Activated naive CD4-positive, alpha-beta T cell treated with anti-CD3 and anti-CD28 coated beads, Interleukin-2, amount 10 ng/mL, durations not matched to agents 7 days and 5 days (primary cell): ENCODE measurements around the gene SMG6.

Source experiments
- CTCF ChIA-PET: fragments of 350-600 bp; sonication (Branson Sonifier 250); formaldehyde crosslinking; loops from one replicate; lab custom pipeline; 2021; ENCODE audit warnings: antibody characterized with exemption; lab: Charles Lee
- DNase-seq: peaks from one replicate; pipeline ENCODE4 v3.0.0-alpha.2; 2020
- H3K27ac Mint-ChIP-seq: one replicate; pipeline ENCODE4 v1.8.0; 2021; ENCODE audit warnings: mild to moderate bottlenecking, moderate library complexity, mixed read lengths
- H3K27me3 Mint-ChIP-seq: one replicate; pipeline ENCODE4 v1.8.0; 2021; ENCODE audit warnings: mild to moderate bottlenecking, mixed read lengths
- H3K36me3 Mint-ChIP-seq: one replicate; pipeline ENCODE4 v1.8.0; 2021; ENCODE audit warnings: mixed read lengths
- H3K4me1 Mint-ChIP-seq: one replicate; pipeline ENCODE4 v1.8.0; 2021; ENCODE audit warnings: mixed read lengths
- H3K4me3 Mint-ChIP-seq: one replicate; pipeline ENCODE4 v1.8.0; 2021; ENCODE audit warnings: mild to moderate bottlenecking, moderate library complexity, mixed read lengths
- H3K9me3 Mint-ChIP-seq: one replicate; pipeline ENCODE4 v1.8.0; 2021; ENCODE audit warnings: mixed read lengths

Gene SMG6

DNA sequence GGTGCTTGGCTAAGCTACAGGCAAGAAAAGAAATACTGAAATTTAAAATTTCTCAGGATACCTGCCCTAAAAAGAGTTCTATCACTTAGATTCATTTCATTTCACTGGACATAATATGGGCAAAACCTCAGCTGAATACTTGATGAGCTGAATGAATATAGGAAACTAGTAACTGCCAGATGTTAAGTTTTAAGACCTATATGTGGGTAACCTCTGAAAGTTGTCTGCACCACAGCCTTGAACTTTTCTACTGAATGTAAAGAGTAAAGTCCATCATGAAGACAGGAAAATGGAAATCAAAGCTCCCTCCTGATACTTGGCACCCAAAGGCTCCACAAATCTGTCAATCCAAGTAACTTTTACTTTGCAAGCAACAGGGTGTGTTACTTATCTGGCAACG is 197.9 kb downstream of the SMG6 start:
- Mint-ChIP-seq H3K36me3 (peaks cover 27% of the 10 kb centered on the region), H3K9me3 (no peaks in the 10 kb centered on the region), H3K27ac (no peak overlapping the region), H3K27me3 (no peaks in the 10 kb centered on the region), H3K4me1 (peaks cover 38% of the 10 kb centered on the region), H3K4me3 (no peak overlapping the region)
- CTCF ChIA-PET, result interaction anchor here (0.6 kb wide), 1 partner anchor 166 kb away, joined by 3 read pairs; no protein-coding TSS in a partner anchor
- no peak for DNase-seq

DNA sequence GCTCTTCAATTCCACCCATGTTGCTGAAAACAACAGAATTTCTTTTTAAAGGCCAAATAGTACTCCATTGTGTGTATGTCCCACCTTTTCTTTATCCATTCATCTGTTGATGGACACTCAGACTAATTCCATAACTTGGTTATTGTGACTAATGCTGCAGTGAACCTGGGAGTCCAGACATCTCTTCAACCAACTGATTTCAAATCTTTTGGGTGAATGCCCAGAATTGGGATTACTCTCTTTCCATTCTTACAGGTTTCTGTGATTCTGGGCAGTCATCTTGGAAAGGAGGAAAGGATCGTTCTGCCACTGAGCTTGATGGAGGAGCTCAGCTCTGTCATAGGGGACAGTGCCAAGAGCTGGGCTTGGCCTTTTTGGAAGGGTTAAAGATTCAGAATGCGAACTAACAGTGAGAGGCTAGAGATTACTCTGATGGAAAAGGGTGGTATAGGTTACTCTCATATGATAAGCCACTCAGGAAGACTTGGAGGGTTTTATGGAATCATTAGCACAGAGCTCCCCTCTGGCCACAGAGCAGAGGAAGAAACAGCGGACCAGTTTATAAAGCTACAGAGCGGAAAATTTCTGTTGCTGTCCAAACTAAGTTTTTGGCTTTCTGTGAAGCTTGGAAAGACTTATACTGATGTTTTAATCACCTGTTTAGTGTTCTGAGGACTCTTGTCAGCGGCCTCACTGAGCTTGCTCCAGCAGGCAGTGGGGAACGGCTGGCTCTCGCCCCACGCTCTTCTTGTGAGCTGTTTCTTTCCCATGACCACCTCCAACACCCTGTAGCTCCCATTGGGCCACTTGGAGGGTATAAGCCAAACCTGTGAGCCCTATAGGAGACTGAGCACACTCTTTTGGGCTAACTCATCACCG is 200.4 kb downstream of the SMG6 start:
- peaks cover 50% of the 10 kb centered on the region for H3K4me1 Mint-ChIP-seq
- H3K27ac Mint-ChIP-seq, result no peak overlapping the region
- H3K9me3 Mint-ChIP-seq, result no peaks in the 10 kb centered on the region
- peaks cover 30% of the 10 kb centered on the region for H3K36me3 Mint-ChIP-seq
- no peak overlapping the region for H3K4me3 Mint-ChIP-seq
- H3K27me3 Mint-ChIP-seq, result no peaks in the 10 kb centered on the region
- no peak for DNase-seq
- CTCF ChIA-PET, result interaction anchor here (0.9 to 1.7 kb wide), 4 partner anchors 10 to 47 kb away, joined by 3 to 6 read pairs (median 4); no protein-coding TSS in a partner anchor

- DNase-seq, result peak; percentile 59
- peak overlapping the region; percentile 31 for H3K4me3 Mint-ChIP-seq
Measured at GRCh38 chr17:2101448-2102257, 201.9 kb downstream of the SMG6 start.

GRCh38 chr17:2095536-2095910 is 208.1 kb downstream of the SMG6 start:
- DNase-seq, result no peak
- Mint-ChIP-seq H3K36me3 (peaks cover 33% of the 10 kb centered on the region), H3K4me1 (peaks cover 50% of the 10 kb centered on the region), H3K4me3 (no peak overlapping the region), H3K9me3 (no peaks in the 10 kb centered on the region), H3K27ac (no peak overlapping the region), H3K27me3 (no peaks in the 10 kb centered on the region)
- CTCF ChIA-PET, result interaction anchor here (1.5 to 1.9 kb wide), 3 partner anchors 25 to 149 kb away, joined by 4 to 10 read pairs (median 4); no protein-coding TSS in a partner anchor

More at GRCh38 chr17:2101448-2102257, 201.9 kb downstream of the SMG6 start:
- peaks cover 34% of the 10 kb centered on the region for H3K36me3 Mint-ChIP-seq
- CTCF ChIA-PET, result interaction anchor here (0.7 to 1.4 kb wide), 5 partner anchors 10 to 143 kb away, joined by 3 to 6 read pairs (median 3); no protein-coding TSS in a partner anchor
- H3K9me3 Mint-ChIP-seq, result no peaks in the 10 kb centered on the region
- no peaks in the 10 kb centered on the region for H3K27me3 Mint-ChIP-seq
- H3K27ac Mint-ChIP-seq, result peak overlapping the region; percentile 84
- H3K4me1 Mint-ChIP-seq, result peaks cover 62% of the 10 kb centered on the region

- no peaks in the 10 kb centered on the region for H3K27me3 Mint-ChIP-seq
- no peaks in the 10 kb centered on the region for H3K9me3 Mint-ChIP-seq
- CTCF ChIA-PET, result interaction anchor here (0.6 to 1.9 kb wide), 7 partner anchors 17 to 188 kb away, joined by 3 to 10 read pairs (median 4); no protein-coding TSS in a partner anchor
- DNase-seq, result no peak
- peaks cover 30% of the 10 kb centered on the region for H3K36me3 Mint-ChIP-seq
- peaks cover 50% of the 10 kb centered on the region for H3K4me1 Mint-ChIP-seq
- H3K27ac Mint-ChIP-seq, result no peak overlapping the region
- no peak overlapping the region for H3K4me3 Mint-ChIP-seq
Measured at GRCh38 chr17:2094891-2095535, 208.6 kb downstream of the SMG6 start.

GRCh38 chr17:2093349-2093748 is 210.2 kb downstream of the SMG6 start:
- CTCF ChIA-PET, result interaction anchor here (0.7 to 2.0 kb wide), 4 partner anchors 10 to 152 kb away, joined by 3 to 7 read pairs (median 4); no protein-coding TSS in a partner anchor
- Mint-ChIP-seq H3K4me1 (peaks cover 61% of the 10 kb centered on the region), H3K9me3 (no peaks in the 10 kb centered on the region), H3K27ac (peak overlapping the region; percentile 77), H3K27me3 (no peaks in the 10 kb centered on the region), H3K36me3 (peaks cover 32% of the 10 kb centered on the region), H3K4me3 (no peak overlapping the region)
- no peak for DNase-seq

DNA sequence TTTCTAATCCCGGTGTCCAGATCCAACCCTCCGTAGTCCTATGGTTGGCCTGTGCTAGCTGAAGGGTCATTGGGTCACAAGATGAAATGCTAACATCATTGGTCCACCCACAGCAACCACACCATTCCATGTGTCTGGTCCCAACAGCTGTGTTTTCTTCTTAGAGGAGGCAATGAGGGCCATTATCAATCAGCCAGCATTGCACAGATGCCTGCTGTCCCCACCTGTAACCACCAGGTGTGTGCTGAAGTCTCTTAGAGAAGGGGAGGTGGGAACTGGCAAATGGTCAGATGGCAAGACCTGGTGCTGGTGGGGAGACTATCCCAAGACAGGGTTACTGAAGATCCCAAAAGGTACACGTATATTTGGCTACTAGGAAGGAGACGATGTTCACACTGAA is 211.3 kb downstream of the SMG6 start:
- no peaks in the 10 kb centered on the region for H3K27me3 Mint-ChIP-seq
- H3K27ac Mint-ChIP-seq, result peak overlapping the region; percentile 26
- no peak for DNase-seq
- CTCF ChIA-PET, result interaction anchor here (1.1 to 2.0 kb wide), 2 partner anchors 153 to 189 kb away, joined by 3 to 7 read pairs; no protein-coding TSS in a partner anchor
- H3K9me3 Mint-ChIP-seq, result no peaks in the 10 kb centered on the region
- H3K4me3 Mint-ChIP-seq, result no peak overlapping the region
- peaks cover 25% of the 10 kb centered on the region for H3K36me3 Mint-ChIP-seq
- H3K4me1 Mint-ChIP-seq, result peaks cover 61% of the 10 kb centered on the region

DNA sequence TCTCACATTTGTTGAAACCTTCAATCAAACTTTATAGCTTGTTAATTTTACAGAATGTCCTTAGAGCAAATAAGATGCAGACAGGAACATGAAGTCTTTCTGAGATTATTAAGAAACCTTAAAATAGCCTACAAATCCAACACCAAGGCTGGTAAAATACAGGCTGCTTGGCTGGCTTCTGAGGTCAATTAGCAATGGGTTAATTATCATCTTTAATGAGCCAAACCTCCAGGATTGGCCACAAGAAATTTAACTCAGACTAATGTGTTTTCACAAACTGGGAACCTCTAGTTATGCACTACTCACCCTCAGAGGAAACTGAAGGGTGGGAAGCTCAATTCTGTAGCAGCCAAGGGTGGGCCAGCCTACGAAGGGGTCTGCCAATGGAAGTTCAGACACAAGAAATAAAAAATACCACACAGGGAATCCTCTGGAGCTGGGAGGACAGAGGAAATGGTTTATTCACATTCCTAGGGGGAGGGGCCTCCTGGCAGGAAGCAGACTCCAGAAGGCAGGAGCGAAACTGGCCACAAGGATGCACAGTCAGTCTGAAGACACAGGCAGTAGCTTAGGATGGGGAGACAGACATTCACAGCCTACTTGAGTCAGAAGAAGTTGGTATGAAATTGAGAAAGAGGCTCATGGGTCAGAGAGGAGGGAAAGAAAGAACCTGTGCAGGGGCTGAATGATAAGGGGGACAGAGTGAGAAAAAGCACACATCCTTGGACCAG is 212.6 kb downstream of the SMG6 start:
- Mint-ChIP-seq H3K9me3 (no peaks in the 10 kb centered on the region), H3K4me1 (peaks cover 69% of the 10 kb centered on the region), H3K36me3 (peaks cover 26% of the 10 kb centered on the region), H3K4me3 (peak overlapping the region; percentile 73), H3K27ac (no peak overlapping the region), H3K27me3 (no peaks in the 10 kb centered on the region)
- CTCF ChIA-PET, result interaction anchor here (0.6 to 5.9 kb wide), 8 partner anchors 11 to 154 kb away, joined by 3 to 40 read pairs (median 4); no protein-coding TSS in a partner anchor
- no peak for DNase-seq

- H3K36me3 Mint-ChIP-seq, result peaks cover 31% of the 10 kb centered on the region
- no peaks in the 10 kb centered on the region for H3K9me3 Mint-ChIP-seq
- peak; percentile 46 for DNase-seq
- peak overlapping the region; percentile 88 for H3K27ac Mint-ChIP-seq
- peak overlapping the region; percentile 73 for H3K4me3 Mint-ChIP-seq
- CTCF ChIA-PET, result interaction anchor here (0.6 to 5.9 kb wide), 7 partner anchors 13 to 155 kb away, joined by 3 to 40 read pairs (median 5); no protein-coding TSS in a partner anchor
- H3K4me1 Mint-ChIP-seq, result peaks cover 76% of the 10 kb centered on the region
- H3K27me3 Mint-ChIP-seq, result no peaks in the 10 kb centered on the region
Measured at GRCh38 chr17:2090210-2090641, 213.4 kb downstream of the SMG6 start.

- Mint-ChIP-seq H3K27me3 (no peaks in the 10 kb centered on the region), H3K36me3 (peaks cover 34% of the 10 kb centered on the region), H3K4me3 (peak overlapping the region; percentile 73), H3K4me1 (peaks cover 85% of the 10 kb centered on the region), H3K9me3 (no peaks in the 10 kb centered on the region), H3K27ac (peak overlapping the region; percentile 88)
- no peak for DNase-seq
- CTCF ChIA-PET, result interaction anchor here (1.0 to 5.9 kb wide), 11 partner anchors 14 to 156 kb away, joined by 3 to 40 read pairs (median 4); no protein-coding TSS in a partner anchor
Measured at GRCh38 chr17:2089021-2089422, 214.6 kb downstream of the SMG6 start.

DNA sequence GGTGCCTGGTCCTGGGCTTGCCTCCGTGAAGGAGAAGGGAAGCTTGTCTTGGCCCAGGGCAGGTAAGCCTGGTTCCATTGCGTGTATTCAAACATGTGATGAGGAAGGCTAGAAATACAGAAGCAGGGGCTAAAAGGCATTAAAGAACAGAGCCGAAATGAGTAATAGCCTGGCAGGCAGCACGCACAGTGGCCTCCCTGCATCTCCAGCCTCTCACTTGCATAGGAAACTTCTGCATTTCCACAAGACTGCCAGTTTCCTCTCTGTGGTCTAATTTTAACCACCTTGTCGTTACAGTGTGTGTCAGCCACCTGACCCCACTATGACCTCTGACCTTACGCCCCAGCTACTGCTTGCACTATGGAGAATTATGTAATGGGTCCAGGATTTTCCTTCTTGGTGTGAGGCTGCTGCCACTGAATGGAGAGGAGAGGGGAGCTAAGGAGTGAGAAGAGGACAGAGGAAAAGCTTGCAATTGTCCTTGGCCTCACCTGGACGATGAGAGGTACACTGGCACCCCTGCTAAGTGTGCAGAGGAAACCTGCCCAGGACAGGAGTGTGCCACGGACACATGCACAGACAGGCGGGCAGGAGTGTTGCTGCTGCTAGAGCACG is 215.9 kb downstream of the SMG6 start:
- CTCF ChIA-PET, result interaction anchor here (1.1 to 5.9 kb wide), 4 partner anchors 14 to 158 kb away, joined by 3 to 40 read pairs (median 14); partner anchors contain the start of gene HIC1
- H3K27me3 Mint-ChIP-seq, result no peaks in the 10 kb centered on the region
- peak; percentile 79 for DNase-seq
- peaks cover 81% of the 10 kb centered on the region for H3K4me1 Mint-ChIP-seq
- H3K4me3 Mint-ChIP-seq, result peak overlapping the region; percentile 34
- H3K9me3 Mint-ChIP-seq, result no peaks in the 10 kb centered on the region
- peaks cover 39% of the 10 kb centered on the region for H3K36me3 Mint-ChIP-seq
- peak overlapping the region; percentile 50 for H3K27ac Mint-ChIP-seq

DNA sequence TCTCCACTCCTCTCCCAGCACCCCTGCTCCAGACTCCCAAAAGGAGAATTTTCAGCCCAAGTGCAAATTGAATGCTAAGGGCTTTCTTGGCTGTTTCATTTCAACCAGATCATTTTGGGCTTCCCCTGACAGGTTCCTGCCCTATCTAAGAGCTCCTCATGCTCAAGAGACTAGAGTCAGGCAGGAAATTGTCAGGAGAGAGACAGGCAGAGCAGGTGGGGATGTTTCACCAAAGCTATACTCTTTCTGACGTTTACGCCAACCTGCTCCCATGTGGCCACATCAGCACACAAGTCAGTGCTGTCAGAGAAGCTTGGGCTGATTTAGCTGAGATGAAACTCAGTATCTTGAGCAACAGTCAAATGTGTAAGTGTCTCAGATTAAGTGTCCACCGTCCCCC is 217.3 kb downstream of the SMG6 start:
- Mint-ChIP-seq H3K4me3 (no peak overlapping the region), H3K9me3 (no peaks in the 10 kb centered on the region), H3K4me1 (peaks cover 80% of the 10 kb centered on the region), H3K27ac (peak overlapping the region; percentile 12), H3K27me3 (no peaks in the 10 kb centered on the region), H3K36me3 (peaks cover 42% of the 10 kb centered on the region)
- no peak for DNase-seq
- CTCF ChIA-PET, result interaction anchor here (0.7 to 5.9 kb wide), 11 partner anchors 15 to 196 kb away, joined by 3 to 40 read pairs (median 3); partner anchors contain the start of gene HIC1
